SH-SY5Y (cell line): ENCODE measurements around the gene BAIAP2.
A peak's percentile ranks its signal among the peaks of the same experiment; 100 is the strongest.

Experiments used
- GATA2 ChIP-seq: IDR thresholded peaks from 2 replicates; pipeline ENCODE4 v1.6.1; 2011; ENCODE audit warnings: mild to moderate bottlenecking, low read depth, low read length
- GATA3 ChIP-seq: IDR thresholded peaks from 2 replicates; pipeline ENCODE4 v1.6.1; 2011; ENCODE audit warnings: low read depth, mild to moderate bottlenecking, low read length, moderate library complexity

BAIAP2 gene

GRCh38 chr17:81082177-81083073, 47.5 kb downstream of the BAIAP2 start:
- TF ChIP-seq GATA2 = no peak
- TF ChIP-seq GATA3 = no peak

- TF ChIP-seq GATA2 = peak; percentile 86
- TF ChIP-seq GATA3 = no peak
Measured at GRCh38 chr17:81083125-81083765, 48.3 kb downstream of the BAIAP2 start.

- TF ChIP-seq GATA3 (no peak), GATA2 (no peak)
Measured at GRCh38 chr17:81084680-81085419, 49.9 kb downstream of the BAIAP2 start.

- TF ChIP-seq GATA2 = no peak
- TF ChIP-seq GATA3 = no peak
Measured at GRCh38 chr17:81085420-81085911, 50.5 kb downstream of the BAIAP2 start.

- no peak for TF ChIP-seq GATA3
- TF ChIP-seq GATA2 = no peak
Measured at GRCh38 chr17:81086789-81087551, 52.0 kb downstream of the BAIAP2 start.

GRCh38 chr17:81090361-81091136, 55.6 kb downstream of the BAIAP2 start:
- no peak for TF ChIP-seq GATA3
- TF ChIP-seq GATA2 = no peak

GRCh38 chr17:81091154-81091553, 56.2 kb downstream of the BAIAP2 start:
- TF ChIP-seq GATA2 (no peak), GATA3 (no peak)

- TF ChIP-seq GATA2 (no peak), GATA3 (no peak)
Measured at GRCh38 chr17:81091774-81092517, 57.0 kb downstream of the BAIAP2 start.

- TF ChIP-seq GATA2 (no peak), GATA3 (no peak)
Measured at GRCh38 chr17:81092518-81093095, 57.7 kb downstream of the BAIAP2 start.

- TF ChIP-seq GATA2 = peak; percentile 86
- no peak for TF ChIP-seq GATA3
Measured at GRCh38 chr17:81093619-81094508, 58.9 kb downstream of the BAIAP2 start.
